HL-60 (cell line): ENCODE measurements around the gene OR4D1.
A peak's percentile ranks its signal among the peaks of the same experiment; 100 is the strongest.

Experiments
- DNase-seq, 2 experiments: peaks; one replicate each; pipeline ENCODE4 v3.0.0-alpha.2; 2010 to 2020; ENCODE audit warnings: low read depth in 1 of 2, low spot score in 1 of 2
- H3K27ac ChIP-seq: fragments of 250-450 bp; sonication (Bioruptor Pico); replicated peaks from 2 replicates; pipeline ENCODE4 v1.5.1; 2020; ENCODE audit warnings: mild to moderate bottlenecking, moderate library complexity
- H3K27me3 ChIP-seq: fragments of 250-450 bp; sonication (Bioruptor Pico); 2 replicates; pipeline ENCODE4 v1.5.1; 2021; ENCODE audit warnings: mild to moderate bottlenecking, moderate library complexity; ENCODE audit not compliant: insufficient read depth, poor library complexity, severe bottlenecking
- H3K4me3 ChIP-seq: replicated peaks from 2 replicates; pipeline ENCODE4 v1.5.1; 2011; ENCODE audit warnings: mild to moderate bottlenecking, control low read depth, low read length; ENCODE audit not compliant: insufficient read depth
- CTCF ChIP-seq: IDR thresholded peaks from one replicate; pipeline ENCODE4 v1.5.1; 2011; ENCODE audit warnings: low read length, control low read depth, inconsistent platforms; ENCODE audit not compliant: insufficient read depth
- GABPA ChIP-seq: IDR thresholded peaks from 2 replicates; pipeline ENCODE4 v1.6.1; 2012; ENCODE audit warnings: low read depth
- POLR2AphosphoS5 ChIP-seq: IDR thresholded peaks from 2 replicates; pipeline ENCODE4 v1.6.1; 2012; ENCODE audit warnings: low read depth
- REST ChIP-seq: IDR thresholded peaks from 2 replicates; pipeline ENCODE4 v1.6.1; 2012; ENCODE audit warnings: low read depth; ENCODE audit not compliant: insufficient replicate concordance
- SPI1 ChIP-seq: IDR thresholded peaks from 2 replicates; pipeline ENCODE4 v1.6.1; 2012; ENCODE audit warnings: low read depth, mild to moderate bottlenecking, borderline replicate concordance

The OR4D1 gene

GRCh38 chr17:58186591-58186990 is 38.4 kb downstream of the OR4D1 start:
- Histone ChIP-seq H3K27me3 (no peaks in the 10 kb centered on the region), H3K27ac (peak overlapping the region; percentile 19; the same call in 1 of the 2 replicates), H3K4me3 (no peak overlapping the region)
- DNase-seq: no peak
- TF ChIP-seq GABPA: no peak
- no peak for TF ChIP-seq POLR2AphosphoS5
- TF ChIP-seq CTCF: no peak
- no peak for TF ChIP-seq REST
- no peak for TF ChIP-seq SPI1

GRCh38 chr17:58187063-58187462 is 38.9 kb downstream of the OR4D1 start:
- no peak for DNase-seq
- H3K4me3 ChIP-seq: no peak overlapping the region
- H3K27me3 ChIP-seq: no peaks in the 10 kb centered on the region
- H3K27ac ChIP-seq: no peak overlapping the region
- TF ChIP-seq REST (no peak), CTCF (no peak), POLR2AphosphoS5 (no peak), GABPA (no peak), SPI1 (no peak)

- no peak overlapping the region for H3K27ac ChIP-seq
- TF ChIP-seq REST (peak; percentile 70), SPI1 (no peak)
- H3K27me3 ChIP-seq: no peaks in the 10 kb centered on the region
- no peak for DNase-seq
- H3K4me3 ChIP-seq: no peak overlapping the region
Measured at GRCh38 chr17:58187675-58188074, 39.5 kb downstream of the OR4D1 start.
